Myocyte (in vitro differentiated cells): ENCODE results near the gene OR9Q1. TPM values are rescaled to one million over a fixed set of nuclear protein-coding genes. Genes with fewer than 3 reads are reported as not detected.
"Not testable (repeated sequence)": the region's sequence is repeated elsewhere in the genome, so short reads cannot be mapped to it uniquely, and the experiment has no call there.

Experiments
- DNase-seq: peaks from one replicate; pipeline ENCODE4 v3.0.0-alpha.2; 2012; ENCODE audit warnings: low read depth
- total RNA-seq: library from RNA; depleted of rRNA; stranded (reverse); fragments of >200 nt; gene quantifications from 2 replicates; pipeline ENCODE4 v1.2.3, GENCODE V29; 2014

The OR9Q1 gene
- total RNA-seq, 1 donor from 2014 or later = not detected

- DNase-seq = no peak
These were observed 109.8 kb downstream of the OR9Q1 start for GRCh38 chr11:58133309-58134076.

- peak; percentile 9 for DNase-seq
These were observed 110.5 kb downstream of the OR9Q1 start for GRCh38 chr11:58134151-58134550.

- DNase-seq = no peak
These were observed 111.5 kb downstream of the OR9Q1 start for GRCh38 chr11:58135171-58135570.

- no peak for DNase-seq
These were observed 119.1 kb downstream of the OR9Q1 start for GRCh38 chr11:58142761-58143160.

GRCh38 chr11:58152781-58153180, 129.1 kb downstream of the OR9Q1 start:
- no peak for DNase-seq

- DNase-seq = no peak
These were observed 140.7 kb downstream of the OR9Q1 start for GRCh38 chr11:58164389-58164788.

- DNase-seq = no peak
These were observed 141.3 kb downstream of the OR9Q1 start for GRCh38 chr11:58164990-58165389.

- DNase-seq = no peak
These were observed 141.9 kb downstream of the OR9Q1 start for GRCh38 chr11:58165504-58166106.

- DNase-seq = no peak
These were observed 153.9 kb downstream of the OR9Q1 start for GRCh38 chr11:58177409-58178054.

GRCh38 chr11:58178444-58178843, 154.8 kb downstream of the OR9Q1 start:
- DNase-seq = no peak

GRCh38 chr11:58179648-58180047, 156.0 kb downstream of the OR9Q1 start:
- no peak for DNase-seq

- DNase-seq = no peak
These were observed 163.3 kb downstream of the OR9Q1 start for GRCh38 chr11:58186938-58187337.

GRCh38 chr11:58188770-58189169, 165.1 kb downstream of the OR9Q1 start, which contains the start of gene OR9Q2:
Gene OR9Q2, plus strand, starts transcription at chr11:58189070. Its CDS starts 1,421 bp downstream, at chr11:58190491.
- DNase-seq = no peak

- no peak for DNase-seq
These were observed 168.5 kb downstream of the OR9Q1 start for GRCh38 chr11:58192229-58192628.

- DNase-seq = no peak
These were observed 169.7 kb downstream of the OR9Q1 start for GRCh38 chr11:58193391-58193790.

GRCh38 chr11:58195939-58196338, 172.3 kb downstream of the OR9Q1 start:
- DNase-seq = no peak

GRCh38 chr11:58199271-58199670, 175.6 kb downstream of the OR9Q1 start:
- no peak for DNase-seq

- DNase-seq = no peak
These were observed 180.4 kb downstream of the OR9Q1 start, which contains the start of gene OR1S2 for GRCh38 chr11:58204042-58204441. Gene OR1S2, minus strand, starts transcription at chr11:58204142. Its CDS starts 0 bp downstream, at chr11:58204142.

- not testable (repeated sequence) for DNase-seq
These were observed 188.7 kb downstream of the OR9Q1 start, which contains the start of gene OR1S1 for GRCh38 chr11:58212420-58212819. Gene OR1S1, plus strand, starts transcription at chr11:58212720.

- no peak for DNase-seq
These were observed 192.8 kb downstream of the OR9Q1 start for GRCh38 chr11:58216476-58216875.

GRCh38 chr11:58222721-58223120, 199.0 kb downstream of the OR9Q1 start:
- DNase-seq = peak; percentile 1
